Pons (tissue), 1 donor: ENCODE measurements around the gene EXD3.
A peak's percentile ranks its signal among the peaks of the same experiment; 100 is the strongest.

Experiments
- DNase-seq: peaks from one replicate; pipeline ENCODE4 v3.0.0-alpha.2; 2016; ENCODE audit warnings: low spot score

Gene EXD3

GRCh38 chr9:137432687-137433348 is 9.9 kb upstream of the EXD3 start:
- DNase-seq, result no peak

- DNase-seq, result no peak
Measured at GRCh38 chr9:137431416-137431931, 8.5 kb upstream of the EXD3 start.

GRCh38 chr9:137430723-137431415 is 7.9 kb upstream of the EXD3 start:
- no peak for DNase-seq

GRCh38 chr9:137429974-137430722 is 7.2 kb upstream of the EXD3 start:
- DNase-seq, result no peak

- no peak for DNase-seq
Measured at GRCh38 chr9:137429546-137429890, 6.6 kb upstream of the EXD3 start.

GRCh38 chr9:137428841-137429545 is 6.0 kb upstream of the EXD3 start:
- DNase-seq, result no peak

GRCh38 chr9:137428311-137428630 is 5.3 kb upstream of the EXD3 start:
- DNase-seq, result no peak

GRCh38 chr9:137427454-137428310 is 4.7 kb upstream of the EXD3 start:
- DNase-seq, result no peak

GRCh38 chr9:137426018-137426681 is 3.2 kb upstream of the EXD3 start:
- no peak for DNase-seq

- no peak for DNase-seq
Measured at GRCh38 chr9:137423514-137424291, 741 bp upstream of the EXD3 start.

- DNase-seq, result no peak
Measured at GRCh38 chr9:137421838-137422603, 941 bp downstream of the EXD3 start.

- peak; percentile 6 for DNase-seq
Measured at GRCh38 chr9:137417161-137418021, 5.6 kb downstream of the EXD3 start.

- no peak for DNase-seq
Measured at GRCh38 chr9:137416563-137417151, 6.3 kb downstream of the EXD3 start.

GRCh38 chr9:137416006-137416562 is 6.9 kb downstream of the EXD3 start:
- DNase-seq, result no peak

- no peak for DNase-seq
Measured at GRCh38 chr9:137415451-137415850, 7.5 kb downstream of the EXD3 start.

GRCh38 chr9:137412431-137412830 is 10.5 kb downstream of the EXD3 start:
- DNase-seq, result no peak

GRCh38 chr9:137411645-137412380 is 11.1 kb downstream of the EXD3 start:
- DNase-seq, result no peak
